Karpas-422 (cell line): ENCODE measurements around the gene RNF5. TPM values are rescaled to one million over a fixed set of nuclear protein-coding genes. Genes with fewer than 3 reads are reported as not detected.

ENCODE experiments used
- DNase-seq: peaks from one replicate; pipeline ENCODE4 v3.0.0-alpha.2; 2015
- H2AFZ ChIP-seq: fragments of 200-600 bp; sonication (generic); 2 replicates; pipeline ENCODE4 v1.6.1; 2014; ENCODE audit warnings: antibody characterized with exemption, low read length, mixed read lengths
- H3K27ac ChIP-seq: fragments of 200-600 bp; sonication (generic); 2 replicates; pipeline ENCODE4 v1.5.1; 2014; ENCODE audit warnings: mild to moderate bottlenecking, low read length, moderate library complexity
- H3K27me3 ChIP-seq: fragments of 200-600 bp; sonication (generic); 2 replicates; pipeline ENCODE4 v1.6.1; 2014; ENCODE audit warnings: low read length, mixed read lengths
- H3K36me3 ChIP-seq: fragments of 200-600 bp; sonication (generic); 2 replicates; pipeline ENCODE4 v1.6.1; 2014; ENCODE audit warnings: low read length, mixed read lengths; ENCODE audit not compliant: insufficient read depth
- H3K4me1 ChIP-seq: fragments of 200-600 bp; sonication (generic); 2 replicates; pipeline ENCODE4 v1.6.1; 2014; ENCODE audit warnings: mild to moderate bottlenecking, low read length, mixed read lengths
- H3K4me2 ChIP-seq: fragments of 200-600 bp; sonication (generic); 2 replicates; pipeline ENCODE4 v1.6.1; 2014; ENCODE audit warnings: low read length, low read depth, mild to moderate bottlenecking; ENCODE audit not compliant: poor library complexity, severe bottlenecking
- H3K4me3 ChIP-seq: fragments of 200-600 bp; sonication (generic); 2 replicates; pipeline ENCODE4 v1.5.1; 2014; ENCODE audit warnings: mild to moderate bottlenecking, antibody characterized with exemption, low read length, mixed read lengths
- H3K79me2 ChIP-seq: fragments of 200-600 bp; sonication (generic); 2 replicates; pipeline ENCODE4 v1.6.1; 2014; ENCODE audit warnings: mild to moderate bottlenecking, low read length, mixed read lengths
- H3K9ac ChIP-seq: fragments of 200-600 bp; sonication (generic); 2 replicates; pipeline ENCODE4 v1.6.0; 2014; ENCODE audit warnings: low read length
- H3K9me2 ChIP-seq: fragments of 200-600 bp; sonication (generic), shearing (Covaris generic); replicated peaks from 2 replicates; pipeline ENCODE4 v1.6.0; 2014; ENCODE audit warnings: mild to moderate bottlenecking, low read length, moderate library complexity; ENCODE audit not compliant: insufficient read depth
- H3K9me3 ChIP-seq: fragments of 300-700, 200-600 bp; sonication (generic); 2 replicates; pipeline ENCODE4 v1.6.1; 2014; ENCODE audit warnings: low read length, mixed read lengths
- H4K20me1 ChIP-seq: fragments of 200-600 bp; sonication (generic); 2 replicates; pipeline ENCODE4 v1.6.1; 2014; ENCODE audit warnings: mild to moderate bottlenecking, antibody characterized with exemption, low read length, low read depth; ENCODE audit not compliant: insufficient read depth
- total RNA-seq: library from RNA; depleted of rRNA; stranded (reverse); fragments of >200 nt; shearing (Covaris generic); gene quantifications from 2 replicates; pipeline ENCODE4 v1.2.3, GENCODE V29; 2014; ENCODE audit warnings: low replicate concordance

Gene RNF5
- total RNA-seq, 1 experiment from 2014 or later = 73.5 TPM

- H4K20me1 ChIP-seq = no peaks in the 10 kb centered on the region
- H3K36me3 ChIP-seq = no peaks in the 10 kb centered on the region; the same call in 1 of the 2 replicates
- H3K9me2 ChIP-seq = no peaks in the 10 kb centered on the region
- H3K9ac ChIP-seq = peak overlapping the region; percentile 71
- no peak for DNase-seq
- peaks cover 60% of the 10 kb centered on the region for H3K79me2 ChIP-seq
- no peaks in the 10 kb centered on the region for H3K27me3 ChIP-seq
- no peaks in the 10 kb centered on the region for H3K9me3 ChIP-seq
- H3K4me3 ChIP-seq = peak overlapping the region; percentile 94
- H2AFZ ChIP-seq = no peak overlapping the region
- peak overlapping the region; percentile 66 for H3K27ac ChIP-seq
- peaks cover 51% of the 10 kb centered on the region for H3K4me1 ChIP-seq
- H3K4me2 ChIP-seq = peak overlapping the region; percentile 79
These were observed 1.6 kb upstream of the RNF5 start for GRCh38 chr6:32176476-32177182.

GRCh38 chr6:32177183-32177787 lies 920 bp upstream of the RNF5 start:
- H3K27me3 ChIP-seq = no peaks in the 10 kb centered on the region
- peaks cover 51% of the 10 kb centered on the region for H3K4me1 ChIP-seq
- peak overlapping the region; percentile 71 for H3K9ac ChIP-seq
- H3K79me2 ChIP-seq = peaks cover 57% of the 10 kb centered on the region
- H2AFZ ChIP-seq = no peak overlapping the region
- H4K20me1 ChIP-seq = no peaks in the 10 kb centered on the region
- H3K4me3 ChIP-seq = peak overlapping the region; percentile 94
- peak; percentile 55 for DNase-seq
- H3K27ac ChIP-seq = peak overlapping the region; percentile 66
- H3K9me2 ChIP-seq = no peaks in the 10 kb centered on the region
- H3K36me3 ChIP-seq = no peaks in the 10 kb centered on the region; the same call in 1 of the 2 replicates
- peak overlapping the region; percentile 79 for H3K4me2 ChIP-seq
- H3K9me3 ChIP-seq = no peaks in the 10 kb centered on the region

- Histone ChIP-seq H3K9me3 (no peaks in the 10 kb centered on the region), H3K79me2 (peaks cover 42% of the 10 kb centered on the region), H2AFZ (no peak overlapping the region), H3K27ac (peak overlapping the region; percentile 68), H3K4me2 (peak overlapping the region; percentile 71), H4K20me1 (no peaks in the 10 kb centered on the region), H3K9me2 (no peaks in the 10 kb centered on the region), H3K4me1 (peaks cover 45% of the 10 kb centered on the region), H3K9ac (peak overlapping the region; percentile 88), H3K4me3 (peak overlapping the region; percentile 87), H3K27me3 (no peaks in the 10 kb centered on the region), H3K36me3 (peaks cover 7% of the 10 kb centered on the region)
- peak; percentile 65 for DNase-seq
These were observed 589 bp downstream of the RNF5 start for GRCh38 chr6:32178547-32179440.

- Histone ChIP-seq H3K79me2 (peaks cover 34% of the 10 kb centered on the region), H2AFZ (no peak overlapping the region), H3K27me3 (no peaks in the 10 kb centered on the region), H3K4me3 (peak overlapping the region; percentile 87), H3K9me3 (no peaks in the 10 kb centered on the region), H4K20me1 (no peaks in the 10 kb centered on the region), H3K27ac (no peak overlapping the region; the same call in 1 of the 2 replicates), H3K9me2 (no peaks in the 10 kb centered on the region), H3K9ac (peak overlapping the region; percentile 88), H3K36me3 (peaks cover 7% of the 10 kb centered on the region), H3K4me2 (peak overlapping the region; percentile 71), H3K4me1 (peaks cover 34% of the 10 kb centered on the region)
- no peak for DNase-seq
These were observed 1.7 kb downstream of the RNF5 start for GRCh38 chr6:32179766-32180405.

- Histone ChIP-seq H3K4me3 (no peak overlapping the region), H3K27me3 (no peaks in the 10 kb centered on the region), H3K27ac (no peak overlapping the region), H3K9ac (no peak overlapping the region), H3K4me1 (peaks cover 37% of the 10 kb centered on the region), H3K36me3 (peaks cover 9% of the 10 kb centered on the region), H2AFZ (no peak overlapping the region), H3K9me2 (no peaks in the 10 kb centered on the region), H3K9me3 (no peaks in the 10 kb centered on the region), H3K4me2 (no peak overlapping the region), H3K79me2 (peaks cover 24% of the 10 kb centered on the region), H4K20me1 (no peaks in the 10 kb centered on the region)
- no peak for DNase-seq
These were observed 3.0 kb downstream of the RNF5 start for GRCh38 chr6:32181148-32181702.

- Histone ChIP-seq H3K9me3 (no peaks in the 10 kb centered on the region), H3K4me2 (no peak overlapping the region), H4K20me1 (no peaks in the 10 kb centered on the region), H3K79me2 (peaks cover 20% of the 10 kb centered on the region), H3K4me3 (no peak overlapping the region), H3K36me3 (peaks cover 9% of the 10 kb centered on the region), H3K27me3 (no peaks in the 10 kb centered on the region), H3K9ac (no peak overlapping the region), H3K27ac (no peak overlapping the region), H3K9me2 (no peaks in the 10 kb centered on the region), H2AFZ (no peak overlapping the region), H3K4me1 (peaks cover 37% of the 10 kb centered on the region)
- DNase-seq = no peak
These were observed 3.8 kb downstream of the RNF5 start for GRCh38 chr6:32181915-32182529.

- no peak for DNase-seq
- H3K36me3 ChIP-seq = peaks cover 9% of the 10 kb centered on the region
- H3K4me2 ChIP-seq = no peak overlapping the region
- no peak overlapping the region for H2AFZ ChIP-seq
- H3K9me2 ChIP-seq = no peaks in the 10 kb centered on the region
- peaks cover 37% of the 10 kb centered on the region for H3K4me1 ChIP-seq
- no peak overlapping the region for H3K4me3 ChIP-seq
- H3K27me3 ChIP-seq = no peaks in the 10 kb centered on the region
- H3K9me3 ChIP-seq = no peaks in the 10 kb centered on the region
- H3K79me2 ChIP-seq = peaks cover 25% of the 10 kb centered on the region
- no peak overlapping the region for H3K9ac ChIP-seq
- H3K27ac ChIP-seq = no peak overlapping the region
- no peaks in the 10 kb centered on the region for H4K20me1 ChIP-seq
These were observed 4.4 kb downstream of the RNF5 start for GRCh38 chr6:32182555-32182981.
